ENCODE measurements around the gene TSHZ2. TPM values are rescaled to one million over a fixed set of nuclear protein-coding genes. Genes with fewer than 3 reads are reported as not detected.

TSHZ2 gene
- total RNA-seq, 1 donor from 2014 or later: 30.4 TPM

- Histone ChIP-seq H3K27ac (no peak overlapping the region), H3K36me3 (no peaks in the 10 kb centered on the region), H3K27me3 (no peaks in the 10 kb centered on the region), H3K9me3 (no peaks in the 10 kb centered on the region), H3K4me1 (no peaks in the 10 kb centered on the region), H3K4me3 (no peak overlapping the region)
- DNase-seq (ENCODE audit: extremely low spot score in 2 of 2): no peak
- TF ChIP-seq POLR2AphosphoS5 (IDR thresholded peaks at IDR 0.05; ENCODE audit: insufficient read depth in 1 of 2, low read depth in 1 of 2) (no peak), POLR2A (IDR thresholded peaks at IDR 0.05) (no peak), CTCF (IDR thresholded peaks at IDR 0.05) (no peak)
- intact Hi-C loops (cut with DNase I): no loop called here
Measured at GRCh38 chr20:53343448-53343847, 371.3 kb downstream of the TSHZ2 start.

- Histone ChIP-seq H3K27ac (no peak overlapping the region), H3K4me1 (no peaks in the 10 kb centered on the region), H3K27me3 (no peaks in the 10 kb centered on the region), H3K36me3 (no peaks in the 10 kb centered on the region), H3K4me3 (no peak overlapping the region), H3K9me3 (no peaks in the 10 kb centered on the region)
- DNase-seq (ENCODE audit: extremely low spot score in 2 of 2): no peak
- no peak for TF ChIP-seq CTCF (IDR thresholded peaks at IDR 0.05)
- intact Hi-C loops (cut with DNase I): no loop called here
Measured at GRCh38 chr20:53344891-53345290, 372.7 kb downstream of the TSHZ2 start.

GRCh38 chr20:53345536-53346334 lies 373.6 kb downstream of the TSHZ2 start:
- intact Hi-C loops (cut with DNase I): no loop called here
- no peaks in the 10 kb centered on the region for H3K36me3 ChIP-seq
- DNase-seq (ENCODE audit: extremely low spot score in 2 of 2): no peak

GRCh38 chr20:53346335-53346648 lies 374.1 kb downstream of the TSHZ2 start:
- intact Hi-C loops (cut with DNase I): no loop called here
- TF ChIP-seq CTCF (IDR thresholded peaks at IDR 0.05): no peak
- TF ChIP-seq POLR2A (IDR thresholded peaks at IDR 0.05): no peak
- no peak for TF ChIP-seq POLR2AphosphoS5 (IDR thresholded peaks at IDR 0.05; ENCODE audit: insufficient read depth in 1 of 2, low read depth in 1 of 2)
- Histone ChIP-seq H3K4me1 (no peaks in the 10 kb centered on the region), H3K36me3 (no peaks in the 10 kb centered on the region), H3K27me3 (no peaks in the 10 kb centered on the region), H3K9me3 (no peaks in the 10 kb centered on the region), H3K4me3 (no peak overlapping the region), H3K27ac (no peak overlapping the region)
- no peak for DNase-seq (ENCODE audit: extremely low spot score in 2 of 2)

More at GRCh38 chr20:53345536-53346334, 373.6 kb downstream of the TSHZ2 start:
- Histone ChIP-seq H3K27ac (no peak overlapping the region), H3K4me1 (no peaks in the 10 kb centered on the region), H3K4me3 (no peak overlapping the region), H3K9me3 (no peaks in the 10 kb centered on the region), H3K27me3 (no peaks in the 10 kb centered on the region)
- TF ChIP-seq CTCF (IDR thresholded peaks at IDR 0.05) (no peak), POLR2A (IDR thresholded peaks at IDR 0.05) (no peak), POLR2AphosphoS5 (IDR thresholded peaks at IDR 0.05; ENCODE audit: insufficient read depth in 1 of 2, low read depth in 1 of 2) (no peak)

GRCh38 chr20:53349730-53350129 lies 377.6 kb downstream of the TSHZ2 start:
- intact Hi-C loops (cut with DNase I): no loop called here
- DNase-seq (ENCODE audit: extremely low spot score in 2 of 2): no peak
- no peaks in the 10 kb centered on the region for H3K4me1 ChIP-seq
- H3K27me3 ChIP-seq: no peaks in the 10 kb centered on the region
- H3K36me3 ChIP-seq: no peaks in the 10 kb centered on the region
- no peak overlapping the region for H3K27ac ChIP-seq
- no peaks in the 10 kb centered on the region for H3K9me3 ChIP-seq
- H3K4me3 ChIP-seq: no peak overlapping the region
- TF ChIP-seq POLR2A (IDR thresholded peaks at IDR 0.05): no peak
- no peak for TF ChIP-seq CTCF (IDR thresholded peaks at IDR 0.05)
- no peak for TF ChIP-seq POLR2AphosphoS5 (IDR thresholded peaks at IDR 0.05; ENCODE audit: insufficient read depth in 1 of 2, low read depth in 1 of 2)

Measured in vagina (tissue), 2 donors.